Measurements from ENCODE around the gene SORCS3. TPM values are rescaled to one million over a fixed set of nuclear protein-coding genes. Genes with fewer than 3 reads are reported as not detected.

The SORCS3 gene
- total and polyA plus RNA-seq, 2 of the 13 experiments (the other 11 are each of a cell fraction or from before 2014, with no cell fraction given), result 0.07 TPM; not detected in 1

GRCh38 chr10:105148456-105148855 is 507.4 kb downstream of the SORCS3 start (continued):
- TF ChIP-seq ZNF276 (CRISPR knock-in tag; IDR thresholded peaks at IDR 0.05; ENCODE audit: low read depth) (no peak), RBAK (CRISPR knock-in tag; IDR thresholded peaks at IDR 0.05) (no peak), KLF13 (CRISPR knock-in tag; IDR thresholded peaks at IDR 0.05) (no peak), ZNF737 (CRISPR knock-in tag; IDR thresholded peaks at IDR 0.05; ENCODE audit: borderline replicate concordance) (no peak), ZNF441 (CRISPR knock-in tag; IDR thresholded peaks at IDR 0.05; ENCODE audit: borderline replicate concordance) (no peak), REST (IDR thresholded peaks at IDR 0.05; ENCODE audit: borderline replicate concordance in 1 of 2, low read depth in 1 of 2, low read length in 2 of 2) (no peak), DMAP1 (CRISPR knock-in tag; IDR thresholded peaks at IDR 0.05) (no peak), ZNF446 (CRISPR knock-in tag; IDR thresholded peaks at IDR 0.05) (no peak)

- WGBS (ENCODE audit: low lambda C conversion rate), result 20% methylated on average over 2 of the region's 2 CpGs
- BruUV-seq (replicated peaks), result no TSS peak
- no peaks in the 10 kb centered on the region for H3K79me2 ChIP-seq (ENCODE audit: insufficient read depth, low read length)
- peaks cover 51% of the 10 kb centered on the region for H3K9me3 ChIP-seq (ENCODE audit: low read length)
- H3K36me3 ChIP-seq (replicated peaks in 1 of 2; ENCODE audit: control insufficient read depth in 1 of 2, insufficient read depth in 2 of 2, low read length in 2 of 2), result no peaks in the 10 kb centered on the region
- no peak overlapping the region for H3K4me3 ChIP-seq (replicated peaks in 1 of 3; ENCODE audit: insufficient read depth in 1 of 3, low read depth in 2 of 3, low read length in 3 of 3)
- H3K4me2 ChIP-seq (ENCODE audit: low read depth, low read length), result no peak overlapping the region
- no peaks in the 10 kb centered on the region for H4K20me1 ChIP-seq (ENCODE audit: insufficient read depth, low read length)
- no peak overlapping the region for H3K27ac ChIP-seq (ENCODE audit: extremely low read length, insufficient read depth, low read length)
- ChIA-PET POLR2A (no interaction called here), CTCF (ENCODE audit: low intra/inter-chr PET ratio, low total read pairs) (no interaction called here)
- in situ Hi-C loops (cut with HindIII; ENCODE audit: extremely low pct_ligation_motif_present, low pct_unique_long_range_greater_than_20kb) (no loop called here), intact Hi-C loops (cut with micrococcal nuclease; ENCODE audit: unreplicated experiment) (no loop called here)
- FAIRE-seq, result no peak
- no peaks in the 10 kb centered on the region for H3K4me1 ChIP-seq (ENCODE audit: insufficient read depth, low read length)
- H2AFZ ChIP-seq (ENCODE audit: low read length), result no peak overlapping the region
- H3K27me3 ChIP-seq (ENCODE audit: control insufficient read depth in 1 of 2, insufficient read depth in 2 of 2, low read length in 2 of 2), result no peaks in the 10 kb centered on the region
- H3K9ac ChIP-seq (ENCODE audit: insufficient read depth, low read depth, low read length), result no peak overlapping the region
- ATAC-seq, result no peak
- DNase-seq (ENCODE audit: low spot score), result no peak
- no peak for TF ChIP-seq DMAP1 (CRISPR knock-in tag; IDR thresholded peaks at IDR 0.05)
- no peak for TF ChIP-seq SMAD1 (CRISPR knock-in tag; IDR thresholded peaks at IDR 0.05; ENCODE audit: borderline replicate concordance, low read depth)
- no peak for TF ChIP-seq ZNF256 (CRISPR knock-in tag; conservative IDR thresholded peaks at IDR 0.05)
- TF ChIP-seq FOXK1 (CRISPR knock-in tag; IDR thresholded peaks at IDR 0.05; ENCODE audit: borderline replicate concordance, low read depth), result no peak
- TF ChIP-seq ARHGAP35 (CRISPR knock-in tag; IDR thresholded peaks at IDR 0.05; ENCODE audit: borderline replicate concordance), result no peak
- no peak for TF ChIP-seq CBX1 (IDR thresholded peaks at IDR 0.05; ENCODE audit: low read depth)
- no peak for TF ChIP-seq SETDB1 (CRISPR knock-in tag; IDR thresholded peaks at IDR 0.05; ENCODE audit: borderline replicate concordance)
- no peak for TF ChIP-seq CREM (IDR thresholded peaks at IDR 0.05)
- no peak for TF ChIP-seq CREM (CRISPR knock-in tag; IDR thresholded peaks at IDR 0.05)
- no peak for TF ChIP-seq PHF5A (CRISPR knock-in tag; IDR thresholded peaks at IDR 0.05; ENCODE audit: low read depth, unreplicated experiment)
- TF ChIP-seq ARID3A (IDR thresholded peaks at IDR 0.05; ENCODE audit: low read depth, low read length), result no peak
Measured at GRCh38 chr10:105148921-105149320, 507.8 kb downstream of the SORCS3 start.

Data from HepG2 (cell line).